Stimulated activated CD8-positive, alpha-beta memory T cell treated with anti-CD3 and anti-CD28 coated beads, Interleukin-7, amount 100 ng/mL, for 48 hours (primary cell): ENCODE measurements around the gene RBM22.

Source experiments
- DNase-seq, 2 donors: peaks; one replicate each; pipeline ENCODE4 v3.0.0-alpha.2; 2020; ENCODE audit warnings: low read depth in 1 of 2; ENCODE audit errors: extremely low read depth in 1 of 2

RBM22 gene

DNA sequence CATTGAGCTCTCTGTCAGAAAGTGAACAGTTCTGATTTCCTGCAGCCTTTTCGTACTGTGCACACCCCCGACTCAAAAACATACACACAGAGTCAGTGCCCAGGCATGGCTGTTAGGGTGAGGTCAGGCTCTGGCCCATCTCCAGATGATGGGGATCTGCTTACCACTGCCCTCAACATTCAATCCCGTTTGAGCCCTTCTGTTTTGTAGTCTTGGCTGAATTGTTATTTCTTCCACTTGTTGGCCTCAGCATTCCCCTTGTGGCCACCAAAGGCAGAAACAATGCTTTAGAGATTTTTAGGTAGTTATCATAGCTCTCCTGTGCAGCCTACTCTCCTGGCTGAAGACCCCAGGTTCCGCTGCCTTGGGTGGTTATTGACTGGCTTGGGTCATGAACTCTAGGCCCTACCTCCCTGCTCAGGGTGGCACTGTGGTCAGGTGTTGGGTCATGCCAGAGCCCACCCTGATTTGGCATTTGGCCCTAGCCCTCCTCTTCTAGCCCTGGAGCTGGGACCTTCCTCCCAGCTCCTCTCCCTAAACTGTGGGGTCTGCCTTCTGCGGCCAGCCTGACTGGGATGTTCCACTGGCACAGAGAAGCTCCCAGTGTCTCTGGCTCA is 47.6 kb downstream of the RBM22 start:
- DNase-seq: no peak

DNA sequence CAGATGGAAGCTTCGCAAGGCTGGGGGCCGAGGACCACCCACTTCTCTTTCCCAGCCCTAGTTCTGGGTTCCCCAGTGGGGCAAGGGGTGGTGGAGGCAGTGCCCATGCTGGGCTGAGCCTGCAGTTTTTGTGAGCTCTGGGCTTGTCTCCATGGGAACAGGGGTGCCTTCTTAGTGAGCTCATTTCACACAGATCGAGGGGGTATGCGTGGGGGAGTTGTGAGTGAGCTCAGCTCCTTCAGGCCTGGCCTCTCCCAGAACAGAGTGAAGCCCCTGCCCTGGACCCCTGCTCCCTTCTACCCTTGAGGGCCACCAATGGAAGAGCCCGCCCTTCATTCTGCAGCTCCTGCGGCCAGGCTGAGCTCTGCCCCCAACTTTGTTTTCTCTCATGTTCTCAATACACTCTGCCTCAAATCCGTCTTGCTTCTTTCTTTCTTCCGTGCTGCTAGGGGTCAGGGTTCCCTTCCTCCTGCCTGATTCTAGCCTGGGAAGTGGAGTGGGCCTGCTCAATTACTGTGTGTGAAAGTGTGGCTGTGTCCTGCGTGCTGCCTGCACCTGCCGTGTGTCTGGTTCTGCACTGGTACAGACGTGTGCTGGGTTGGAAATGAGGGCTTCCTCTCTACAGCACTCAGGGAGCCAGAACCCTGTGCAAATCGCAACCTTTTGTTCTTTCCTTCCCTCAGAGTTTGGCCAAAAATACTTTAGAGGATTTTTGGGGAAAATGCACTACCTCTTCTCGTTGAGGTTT is 48.8 kb downstream of the RBM22 start:
- DNase-seq: no peak

DNA sequence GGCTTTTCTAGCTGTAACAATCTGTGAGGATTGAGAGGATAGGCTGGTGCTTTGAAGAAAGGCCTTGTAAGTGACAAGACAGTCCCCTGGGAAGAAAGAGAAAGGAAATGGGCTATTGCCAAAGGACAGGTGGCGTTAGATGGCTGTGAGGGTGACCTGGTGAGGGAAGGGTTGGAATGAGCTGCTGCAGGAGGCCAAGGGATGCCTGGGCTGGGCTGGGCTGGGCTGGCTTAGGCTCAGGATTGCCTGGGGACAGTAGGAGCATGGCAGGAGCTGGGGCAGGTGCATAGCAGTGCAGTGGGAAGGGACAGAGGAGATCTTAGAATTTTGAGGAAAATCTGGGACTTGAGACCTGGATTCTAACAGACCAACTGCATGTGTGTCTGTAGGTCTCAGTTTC is 49.5 kb downstream of the RBM22 start:
- DNase-seq: no peak

DNA sequence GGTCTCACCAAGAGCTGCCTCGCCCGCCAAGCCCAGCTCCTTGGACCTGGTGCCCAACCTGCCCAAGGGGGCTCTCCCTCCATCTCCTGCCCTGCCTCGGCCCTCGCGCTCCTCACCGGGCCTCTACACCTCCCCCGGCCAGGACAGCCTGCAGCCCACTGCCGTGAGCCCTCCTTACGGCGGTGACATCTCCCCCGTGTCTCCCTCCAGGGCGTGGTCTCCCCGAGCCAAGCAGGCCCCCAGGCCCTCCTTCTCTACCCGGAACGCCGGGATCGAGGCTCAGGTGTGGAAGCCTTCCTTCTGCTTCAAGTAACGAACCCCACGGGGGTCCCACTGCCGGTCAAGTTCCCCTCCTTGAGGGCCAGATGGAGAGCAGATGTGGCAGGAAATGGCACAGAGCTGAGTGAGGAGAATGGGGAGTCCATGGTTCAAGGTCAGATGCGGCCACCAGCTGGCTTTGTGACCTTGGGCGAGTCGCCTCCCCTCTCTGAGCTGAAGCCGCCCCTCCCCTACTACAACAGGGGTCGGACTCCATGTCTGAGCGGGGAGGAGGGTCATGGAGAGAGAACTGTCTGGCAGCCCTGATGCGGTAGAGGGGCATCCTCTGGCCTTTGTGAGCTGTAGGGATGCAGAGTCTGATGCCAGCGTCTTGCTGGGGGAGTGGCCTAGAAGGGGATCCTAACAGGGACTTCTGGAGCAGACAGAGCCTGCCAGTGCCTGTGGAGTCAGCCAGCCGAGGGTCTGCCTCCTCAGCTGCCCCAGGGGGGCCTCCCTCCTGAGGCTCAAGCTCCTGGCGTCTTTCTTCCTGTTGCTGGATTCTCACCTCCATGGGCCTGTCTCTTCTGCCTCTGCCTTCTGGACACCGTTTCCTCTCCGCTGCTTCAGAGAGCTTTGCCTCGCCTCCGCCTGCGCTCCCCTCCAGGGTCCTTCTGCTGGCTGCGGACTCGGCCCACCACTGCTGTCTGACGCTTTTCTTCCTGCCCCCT is 50.5 kb downstream of the RBM22 start:
- no peak for DNase-seq

DNA sequence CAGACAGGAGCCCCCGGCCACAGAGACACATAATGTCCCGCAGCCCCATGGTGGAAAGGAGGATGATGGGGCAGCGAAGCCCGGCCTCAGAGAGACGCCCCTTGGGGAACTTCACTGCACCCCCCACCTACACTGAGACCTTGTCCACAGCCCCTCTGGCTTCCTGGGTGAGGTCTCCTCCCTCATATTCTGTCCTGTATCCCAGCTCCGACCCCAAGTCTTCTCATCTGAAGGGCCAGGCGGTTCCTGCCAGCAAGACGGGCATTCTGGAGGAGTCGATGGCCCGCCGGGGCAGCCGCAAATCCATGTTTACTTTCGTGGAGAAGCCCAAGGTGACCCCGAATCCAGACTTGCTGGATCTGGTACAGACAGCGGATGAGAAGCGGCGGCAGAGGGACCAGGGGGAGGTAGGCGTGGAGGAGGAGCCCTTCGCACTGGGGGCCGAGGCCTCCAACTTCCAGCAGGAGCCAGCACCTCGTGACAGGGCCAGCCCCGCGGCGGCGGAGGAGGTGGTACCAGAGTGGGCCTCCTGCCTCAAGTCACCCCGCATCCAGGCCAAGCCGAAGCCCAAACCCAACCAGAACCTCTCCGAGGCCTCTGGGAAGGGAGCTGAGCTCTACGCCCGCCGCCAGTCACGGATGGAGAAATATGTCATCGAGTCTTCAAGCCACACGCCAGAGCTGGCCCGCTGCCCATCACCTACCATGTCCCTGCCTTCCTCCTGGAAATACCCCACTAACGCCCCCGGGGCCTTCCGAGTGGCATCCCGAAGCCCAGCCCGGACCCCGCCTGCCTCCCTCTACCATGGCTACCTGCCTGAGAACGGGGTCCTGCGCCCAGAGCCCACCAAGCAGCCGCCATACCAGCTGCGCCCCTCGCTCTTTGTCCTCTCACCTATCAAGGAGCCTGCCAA is 51.5 kb downstream of the RBM22 start:
- DNase-seq: no peak

DNA sequence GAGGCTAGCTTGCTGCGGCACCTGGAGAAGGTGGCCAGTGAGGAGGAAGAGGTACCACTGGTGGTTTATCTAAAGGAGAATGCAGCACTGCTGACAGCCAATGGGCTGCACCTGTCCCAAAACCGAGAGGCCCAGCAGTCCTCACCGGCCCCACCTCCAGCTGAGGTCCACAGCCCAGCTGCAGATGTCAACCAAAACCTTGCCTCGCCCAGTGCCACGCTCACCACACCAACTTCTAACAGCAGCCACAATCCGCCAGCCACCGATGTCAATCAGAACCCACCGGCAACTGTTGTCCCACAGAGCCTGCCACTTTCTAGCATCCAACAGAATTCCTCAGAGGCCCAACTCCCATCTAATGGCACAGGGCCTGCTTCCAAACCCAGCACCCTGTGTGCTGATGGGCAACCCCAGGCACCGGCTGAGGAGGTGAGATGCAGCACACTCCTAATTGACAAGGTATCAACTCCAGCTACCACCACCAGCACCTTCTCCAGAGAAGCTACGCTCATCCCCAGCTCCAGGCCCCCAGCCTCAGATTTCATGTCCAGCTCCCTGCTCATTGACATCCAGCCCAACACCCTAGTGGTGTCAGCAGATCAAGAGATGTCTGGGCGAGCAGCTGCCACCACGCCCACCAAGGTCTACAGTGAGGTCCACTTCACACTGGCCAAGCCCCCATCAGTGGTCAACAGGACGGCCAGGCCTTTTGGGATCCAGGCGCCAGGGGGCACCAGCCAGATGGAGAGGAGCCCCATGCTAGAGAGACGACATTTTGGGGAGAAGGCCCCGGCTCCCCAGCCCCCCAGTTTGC is 52.4 kb downstream of the RBM22 start:
- DNase-seq: no peak

DNA sequence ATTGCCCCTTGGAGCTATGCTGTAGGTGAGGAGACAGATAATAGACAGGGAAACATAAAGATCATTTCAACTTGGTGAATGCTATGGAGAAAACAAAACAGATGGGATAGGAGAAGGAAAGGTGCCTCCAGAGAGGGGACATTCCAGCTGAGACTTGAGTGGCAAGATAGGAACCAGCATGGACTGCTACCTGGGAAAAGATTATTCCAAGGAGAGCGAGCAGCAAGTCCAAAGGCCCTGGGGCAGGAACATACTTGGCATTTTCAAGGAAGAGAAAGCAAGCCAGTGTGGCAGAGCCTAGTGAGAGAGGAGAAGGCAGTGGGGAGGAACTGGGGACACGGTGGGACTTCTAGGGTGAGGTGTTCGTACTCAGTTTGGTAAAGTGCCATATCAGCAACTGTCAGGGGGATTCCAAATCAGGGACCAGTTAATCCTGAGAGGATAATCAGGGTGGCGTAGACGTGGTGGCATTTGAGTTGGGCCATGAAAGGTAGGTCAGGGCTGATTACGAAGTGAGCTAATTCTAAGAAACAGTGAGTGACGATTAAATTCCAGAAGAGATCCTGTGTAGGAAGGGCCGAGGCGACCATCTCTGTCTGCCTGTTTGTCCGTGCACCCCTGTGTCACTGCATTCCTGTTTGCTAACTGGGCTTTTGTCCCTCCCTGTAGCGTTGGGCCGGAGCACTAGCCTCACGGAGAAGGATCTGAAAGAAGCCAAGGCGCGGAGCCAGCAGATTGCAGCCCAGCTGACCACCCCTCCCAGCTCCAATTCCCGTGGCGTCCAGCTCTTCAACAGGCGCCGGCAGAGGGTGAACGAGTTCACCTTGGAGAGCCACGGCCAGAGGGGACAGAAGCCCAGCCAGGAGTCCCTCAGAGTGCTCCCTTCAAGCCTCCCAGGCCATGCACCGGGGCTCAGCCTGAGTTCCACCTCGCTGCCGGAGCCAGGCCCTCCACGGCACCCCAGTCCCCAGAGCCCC is 53.3 kb downstream of the RBM22 start:
- no peak for DNase-seq

DNA sequence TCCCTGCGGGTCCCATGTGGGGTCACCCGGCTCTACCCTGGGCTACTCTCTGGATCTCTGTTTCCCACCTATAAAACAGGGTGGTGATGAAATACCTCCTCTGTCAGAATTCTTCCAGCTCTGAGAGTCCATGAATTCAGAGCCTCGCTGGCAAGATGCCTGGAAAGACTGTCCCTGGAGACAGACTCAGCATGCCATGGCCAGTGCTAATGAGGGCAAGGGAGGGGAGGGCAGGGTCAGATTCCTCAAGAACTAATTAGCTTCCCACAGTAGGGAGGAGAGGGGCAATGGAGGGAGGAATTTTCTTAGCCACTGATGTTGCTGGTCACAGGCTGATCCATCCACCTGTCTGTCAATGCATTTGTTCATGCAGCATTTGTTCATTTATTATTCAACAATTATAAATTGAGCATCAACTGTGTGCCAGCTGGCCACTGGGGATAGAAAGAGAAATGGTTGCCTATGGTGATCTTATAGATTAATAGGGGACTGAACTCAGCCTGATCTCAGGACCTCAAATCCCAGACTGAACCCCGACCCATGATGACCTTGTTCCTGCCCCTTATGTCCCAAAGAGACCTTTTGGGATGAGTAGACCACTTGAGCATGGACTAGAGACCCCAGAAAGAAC is 55.7 kb downstream of the RBM22 start:
- no peak for DNase-seq

DNA sequence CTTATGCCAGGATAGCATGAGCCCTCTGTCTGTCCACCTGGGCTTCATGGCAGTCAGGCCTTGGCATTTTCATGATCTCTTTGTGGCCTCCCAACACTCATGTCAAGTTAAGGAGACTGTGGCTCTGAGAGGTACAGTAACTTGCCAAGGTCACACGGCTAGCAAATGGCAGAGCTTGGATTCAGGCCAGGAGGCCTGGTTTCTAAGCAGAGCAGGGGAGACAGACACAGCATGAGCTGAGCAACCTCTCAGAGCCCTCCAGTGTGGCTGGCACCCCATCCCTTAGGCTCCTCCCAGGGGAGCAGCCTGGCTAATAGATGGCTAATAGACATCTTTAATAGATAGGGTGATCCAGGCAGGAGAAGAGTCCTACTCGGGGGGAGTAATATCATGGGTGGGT is 56.3 kb downstream of the RBM22 start:
- DNase-seq: no peak

DNA sequence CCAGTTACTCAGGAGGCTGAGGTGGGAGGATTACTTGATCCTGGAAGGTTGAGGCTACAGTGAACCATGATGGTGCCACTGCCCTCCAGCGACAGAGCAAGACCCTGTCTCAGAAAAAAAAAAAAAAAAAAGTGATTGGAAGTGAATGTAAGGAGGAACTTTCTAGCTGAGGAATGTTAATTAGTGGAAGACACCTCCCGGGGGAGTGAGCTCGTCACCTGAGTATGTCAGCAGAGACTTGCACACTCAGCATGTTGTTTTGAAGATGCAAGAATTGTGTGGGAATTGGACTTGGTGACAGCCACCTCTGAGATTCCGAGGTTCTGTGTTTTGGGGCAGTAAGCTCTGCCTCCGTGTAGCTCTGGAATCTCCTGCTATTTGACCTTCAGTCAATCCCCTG is 56.8 kb downstream of the RBM22 start:
- DNase-seq: no peak

DNA sequence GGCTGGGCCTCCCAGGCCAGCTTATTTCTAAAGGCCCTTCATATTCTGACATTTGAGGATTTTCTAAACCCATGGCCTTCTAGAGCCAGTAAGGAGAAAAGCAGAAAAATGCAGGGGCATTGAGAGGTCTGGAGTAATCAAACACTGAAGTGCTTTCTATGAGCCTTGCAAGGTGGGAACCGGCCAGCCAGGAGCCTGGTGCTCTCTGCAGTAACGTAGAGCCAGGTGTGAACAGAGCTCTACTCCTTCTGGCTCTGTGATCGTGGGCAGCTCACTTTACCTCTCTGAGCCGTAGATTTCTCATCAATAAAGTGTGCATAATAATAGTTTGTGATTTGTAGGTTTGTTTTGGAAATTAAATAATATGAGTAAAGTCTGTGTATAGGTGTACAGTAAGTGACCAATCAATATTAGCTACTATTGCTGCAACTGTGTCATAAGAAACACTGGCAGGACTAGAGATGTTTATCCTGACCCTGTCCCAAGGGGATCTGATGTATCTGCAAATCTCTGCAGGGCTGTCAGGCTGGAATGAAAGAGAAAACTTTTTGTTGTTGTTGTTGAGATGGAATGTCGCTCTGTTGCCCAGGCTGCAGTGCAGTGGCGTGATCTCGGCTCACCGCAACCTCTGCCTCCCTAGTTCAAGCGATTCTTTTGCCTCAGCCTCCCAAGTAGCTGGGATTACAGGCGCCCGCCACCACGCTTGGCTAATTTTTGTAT is 57.7 kb downstream of the RBM22 start:
- DNase-seq: no peak

DNA sequence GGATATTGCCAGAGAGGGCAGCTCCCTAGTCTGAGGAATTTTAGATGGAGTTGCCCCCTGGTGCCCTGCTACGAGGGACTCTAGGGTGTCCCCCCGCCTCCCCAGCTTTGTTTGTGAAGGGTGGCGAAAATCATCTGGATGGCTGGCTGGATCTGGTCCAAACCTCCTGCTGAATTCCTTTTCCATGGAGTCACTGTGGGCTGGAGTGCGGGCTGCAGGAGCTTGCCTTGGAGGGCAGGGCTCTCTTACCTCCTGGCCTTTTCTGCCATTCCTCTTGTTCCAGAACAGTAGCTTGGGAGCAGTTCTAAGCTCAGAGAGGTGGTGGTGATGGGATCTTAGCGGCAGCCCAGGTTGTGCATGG is 58.3 kb downstream of the RBM22 start:
- no peak for DNase-seq

DNA sequence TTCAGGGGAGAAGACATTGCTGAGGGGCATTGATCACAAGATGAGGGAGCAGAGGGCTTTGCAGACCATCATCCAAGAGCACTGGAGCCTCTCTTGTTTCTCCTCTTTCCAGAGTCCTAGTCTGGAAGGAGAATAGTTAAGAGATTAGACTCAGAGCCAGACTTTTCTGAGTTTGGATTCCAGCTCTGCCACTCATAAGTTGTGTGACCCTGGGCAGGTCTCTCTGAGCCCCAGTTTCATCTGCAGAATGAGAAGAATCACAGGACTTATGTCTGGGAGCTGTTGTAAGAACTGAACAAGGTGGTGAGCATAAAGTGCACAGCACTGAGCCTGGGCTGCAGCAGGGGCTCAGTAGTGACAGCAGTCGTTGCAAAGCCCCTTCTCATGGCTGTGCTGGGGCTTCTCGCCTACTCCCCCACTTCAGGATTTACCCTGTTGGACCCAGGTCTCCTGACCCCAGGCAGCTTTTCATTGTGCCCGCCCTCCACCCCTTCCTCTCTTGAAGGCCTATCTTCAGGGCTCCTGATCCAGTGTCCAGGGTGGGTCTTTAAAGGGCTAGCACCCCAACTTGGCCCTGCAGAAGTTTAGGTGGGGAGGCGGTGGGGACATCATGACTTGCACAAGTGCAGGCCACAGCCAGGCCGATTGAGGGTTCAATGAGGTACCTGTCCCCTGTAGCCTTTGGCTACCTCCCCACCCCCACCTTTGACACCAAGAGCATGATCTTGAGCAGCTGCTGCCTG is 58.9 kb downstream of the RBM22 start:
- no peak for DNase-seq

DNA sequence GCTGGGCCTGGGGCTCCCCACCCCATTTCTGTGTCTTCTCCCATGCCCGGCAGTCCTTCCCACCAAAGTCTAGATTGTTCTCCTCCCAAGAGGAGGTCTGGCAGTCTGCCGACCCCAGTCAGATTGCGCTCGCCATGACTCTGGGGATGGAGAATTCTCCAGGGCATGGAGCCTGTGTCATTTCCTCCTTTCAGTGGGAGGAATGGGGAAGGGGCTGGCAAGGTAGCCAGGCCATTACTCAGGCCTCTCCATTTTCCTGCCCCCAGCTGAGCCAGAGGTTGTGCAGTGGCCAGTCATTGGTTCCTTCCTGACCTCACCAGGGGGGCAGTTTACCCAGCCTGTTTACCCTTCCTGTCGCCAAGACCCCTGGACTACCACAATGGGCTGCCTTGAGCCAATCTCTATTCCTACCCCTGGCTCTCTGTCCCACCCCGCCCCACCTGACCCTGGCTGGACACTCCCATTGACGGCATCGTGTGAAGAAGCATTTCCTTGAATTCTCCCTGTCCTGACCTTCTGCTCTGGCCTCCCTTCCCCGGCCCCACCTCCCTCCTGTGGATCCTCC is 59.8 kb downstream of the RBM22 start:
- DNase-seq: no peak
